ENCODE data around the gene RAB39B. TPM values are rescaled to one million over a fixed set of nuclear protein-coding genes. Genes with fewer than 3 reads are reported as not detected.

Gene RAB39B
- total RNA-seq, 2 donors from 2014 or later, result 2.5 to 3.6 TPM

DNA sequence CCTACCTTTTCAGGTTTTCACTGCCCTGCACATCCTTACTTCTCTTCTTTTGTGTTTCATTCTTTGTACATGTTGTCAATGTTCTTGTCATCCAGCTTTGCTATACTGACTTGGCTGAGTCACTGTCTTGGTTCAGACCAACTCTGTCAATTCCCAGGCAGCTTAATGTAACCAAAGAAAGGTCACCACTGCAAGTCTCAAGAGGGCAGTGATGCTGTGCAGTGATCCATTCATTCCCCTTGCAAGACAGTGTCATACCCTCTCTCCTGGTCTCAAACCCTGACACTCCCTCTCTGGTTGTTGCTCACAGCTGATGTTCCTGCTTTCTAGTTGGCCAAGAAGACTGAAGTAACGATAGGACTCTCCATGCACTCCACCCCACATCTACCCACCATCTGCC lies 17.5 kb downstream of the RAB39B start:
- H3K4me1 ChIP-seq (replicated peaks), result no peaks in the 10 kb centered on the region
- no peaks in the 10 kb centered on the region for H3K9me3 ChIP-seq
- TF ChIP-seq POLR2AphosphoS5 (IDR thresholded peaks at IDR 0.05), result no peak
- TF ChIP-seq, protein P1, sequence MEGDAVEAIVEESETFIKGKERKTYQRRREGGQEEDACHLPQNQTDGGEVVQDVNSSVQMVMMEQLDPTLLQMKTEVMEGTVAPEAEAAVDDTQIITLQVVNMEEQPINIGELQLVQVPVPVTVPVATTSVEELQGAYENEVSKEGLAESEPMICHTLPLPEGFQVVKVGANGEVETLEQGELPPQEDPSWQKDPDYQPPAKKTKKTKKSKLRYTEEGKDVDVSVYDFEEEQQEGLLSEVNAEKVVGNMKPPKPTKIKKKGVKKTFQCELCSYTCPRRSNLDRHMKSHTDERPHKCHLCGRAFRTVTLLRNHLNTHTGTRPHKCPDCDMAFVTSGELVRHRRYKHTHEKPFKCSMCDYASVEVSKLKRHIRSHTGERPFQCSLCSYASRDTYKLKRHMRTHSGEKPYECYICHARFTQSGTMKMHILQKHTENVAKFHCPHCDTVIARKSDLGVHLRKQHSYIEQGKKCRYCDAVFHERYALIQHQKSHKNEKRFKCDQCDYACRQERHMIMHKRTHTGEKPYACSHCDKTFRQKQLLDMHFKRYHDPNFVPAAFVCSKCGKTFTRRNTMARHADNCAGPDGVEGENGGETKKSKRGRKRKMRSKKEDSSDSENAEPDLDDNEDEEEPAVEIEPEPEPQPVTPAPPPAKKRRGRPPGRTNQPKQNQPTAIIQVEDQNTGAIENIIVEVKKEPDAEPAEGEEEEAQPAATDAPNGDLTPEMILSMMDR (IDR thresholded peaks at IDR 0.05), result no peak
- no peak for TF ChIP-seq POLR2A (IDR thresholded peaks at IDR 0.05)
- H3K4me3 ChIP-seq, result no peak overlapping the region
- no peak overlapping the region for H3K27ac ChIP-seq
- intact Hi-C loops (cut with DNase I), result no loop called here
- H3K27me3 ChIP-seq (replicated peaks; ENCODE audit: insufficient read depth), result no peaks in the 10 kb centered on the region
- DNase-seq (ENCODE audit: low spot score), result no peak
- 87% methylated on average over 1 of the region's 1 CpG for WGBS
- H3K36me3 ChIP-seq, result no peaks in the 10 kb centered on the region

DNA sequence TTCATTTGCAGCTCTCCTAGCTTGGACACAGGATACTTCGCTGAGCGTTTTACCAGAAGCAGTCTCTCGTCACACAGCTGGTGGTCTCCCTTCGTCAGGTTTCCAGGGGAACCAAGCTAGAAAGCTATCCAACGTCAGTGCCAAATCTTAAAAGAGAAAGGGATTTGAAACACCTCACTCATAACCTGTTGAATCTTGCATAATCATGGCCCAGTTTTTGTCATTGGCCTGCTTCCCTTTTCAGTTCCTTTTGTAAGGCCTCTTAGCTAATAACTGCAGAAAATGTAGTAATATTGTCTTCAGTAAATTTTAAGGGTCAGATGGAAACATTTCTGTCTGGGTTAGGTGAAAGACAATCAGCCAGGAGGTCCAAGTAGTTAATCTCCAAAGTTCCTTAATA lies 22.0 kb downstream of the RAB39B start:
- H3K4me1 ChIP-seq (replicated peaks), result no peaks in the 10 kb centered on the region
- H3K27ac ChIP-seq, result no peak overlapping the region
- 43% methylated on average over 5 of the region's 5 CpGs for WGBS
- TF ChIP-seq, protein P1 (IDR thresholded peaks at IDR 0.05), result no peak
- no peak for TF ChIP-seq POLR2A (IDR thresholded peaks at IDR 0.05)
- no peak for TF ChIP-seq POLR2AphosphoS5 (IDR thresholded peaks at IDR 0.05)
- H3K4me3 ChIP-seq, result no peak overlapping the region
- intact Hi-C loops (cut with DNase I), result no loop called here
- H3K36me3 ChIP-seq, result no peaks in the 10 kb centered on the region
- no peak for DNase-seq (ENCODE audit: low spot score)
- no peaks in the 10 kb centered on the region for H3K9me3 ChIP-seq
- H3K27me3 ChIP-seq (replicated peaks; ENCODE audit: insufficient read depth), result no peaks in the 10 kb centered on the region

DNA sequence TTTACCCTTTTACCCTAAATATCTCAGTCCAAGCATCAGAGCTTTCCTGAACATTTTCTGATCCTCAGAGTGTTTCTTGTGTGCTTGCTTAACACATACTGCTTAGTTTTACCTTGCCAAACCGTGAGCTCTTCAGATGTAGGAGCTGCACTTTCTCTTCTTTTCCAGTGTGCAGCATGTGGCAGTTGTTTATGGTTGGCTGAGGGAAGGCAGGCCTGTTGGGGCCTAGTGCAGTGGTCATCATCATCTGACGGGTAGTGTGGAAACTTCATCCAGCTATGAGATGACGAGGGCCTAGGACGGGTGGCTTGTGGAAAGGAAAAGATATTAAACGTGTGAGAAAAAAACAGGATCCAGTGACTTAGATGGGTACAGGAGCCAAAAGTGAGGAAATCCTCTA lies 26.6 kb downstream of the RAB39B start:
- no peak for DNase-seq (ENCODE audit: low spot score)
- Histone ChIP-seq H3K4me3 (no peak overlapping the region), H3K27me3 (replicated peaks; ENCODE audit: insufficient read depth) (no peaks in the 10 kb centered on the region), H3K27ac (no peak overlapping the region), H3K4me1 (replicated peaks) (no peaks in the 10 kb centered on the region), H3K36me3 (no peaks in the 10 kb centered on the region), H3K9me3 (no peaks in the 10 kb centered on the region)
- TF ChIP-seq POLR2AphosphoS5 (IDR thresholded peaks at IDR 0.05) (no peak), POLR2A (IDR thresholded peaks at IDR 0.05) (no peak)
- TF ChIP-seq, protein P1 (IDR thresholded peaks at IDR 0.05), result no peak
- 95% methylated on average over 5 of the region's 5 CpGs for WGBS
- intact Hi-C loops (cut with DNase I), result no loop called here

DNA sequence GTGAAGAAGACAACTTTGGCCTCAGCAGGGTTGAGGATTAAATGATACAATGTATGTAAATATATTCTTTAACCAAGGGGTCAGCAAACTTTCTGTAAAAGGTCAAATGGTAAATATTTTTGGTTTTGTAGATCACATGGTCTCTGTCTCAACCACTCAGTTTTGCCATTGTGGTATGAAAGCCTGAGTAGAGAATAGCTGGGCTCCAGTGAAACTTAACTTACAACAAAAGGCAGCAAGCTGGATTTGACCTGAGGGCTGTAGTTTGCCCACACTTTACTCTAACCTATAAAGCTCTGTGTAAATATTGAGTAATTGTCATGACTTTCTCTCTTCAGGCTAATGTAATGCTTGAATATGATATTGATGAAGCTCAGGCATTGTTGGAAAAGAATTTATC lies 28.4 kb downstream of the RAB39B start:
- DNase-seq (ENCODE audit: low spot score), result no peak
- H3K9me3 ChIP-seq, result no peaks in the 10 kb centered on the region
- H3K36me3 ChIP-seq, result no peaks in the 10 kb centered on the region
- no peaks in the 10 kb centered on the region for H3K27me3 ChIP-seq (replicated peaks; ENCODE audit: insufficient read depth)
- H3K4me3 ChIP-seq, result no peak overlapping the region
- intact Hi-C loops (cut with DNase I), result no loop called here
- no peaks in the 10 kb centered on the region for H3K4me1 ChIP-seq (replicated peaks)
- TF ChIP-seq POLR2AphosphoS5 (IDR thresholded peaks at IDR 0.05), result no peak
- TF ChIP-seq POLR2A (IDR thresholded peaks at IDR 0.05), result no peak
- TF ChIP-seq, protein P1 (IDR thresholded peaks at IDR 0.05), result no peak
- H3K27ac ChIP-seq, result no peak overlapping the region

DNA sequence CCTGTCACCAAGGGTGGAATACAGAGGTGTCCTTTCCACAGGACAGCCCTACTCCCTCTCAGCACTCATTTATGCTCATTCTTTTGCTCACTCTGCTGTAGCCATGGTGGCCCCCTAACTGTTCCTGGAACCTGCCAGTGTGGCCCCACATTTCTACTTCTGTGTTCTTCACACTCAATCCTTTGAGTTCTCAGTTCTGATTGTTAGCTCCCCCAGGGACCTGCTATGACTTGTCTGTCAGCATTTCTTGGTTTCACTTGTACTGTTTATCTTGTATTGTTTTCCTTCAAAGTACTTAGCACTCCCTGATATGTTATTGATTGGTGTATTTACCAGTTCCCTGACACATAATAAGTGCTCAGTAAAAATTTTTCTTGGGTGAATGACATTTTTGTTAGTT lies 33.1 kb downstream of the RAB39B start:
- intact Hi-C loops (cut with DNase I), result no loop called here
- Histone ChIP-seq H3K27ac (no peak overlapping the region), H3K4me1 (replicated peaks) (no peaks in the 10 kb centered on the region)

More for the DNA sequence above, 33.1 kb downstream of the RAB39B start:
- no peak for TF ChIP-seq POLR2A (IDR thresholded peaks at IDR 0.05)
- TF ChIP-seq, protein P1 (IDR thresholded peaks at IDR 0.05), result no peak
- TF ChIP-seq POLR2AphosphoS5 (IDR thresholded peaks at IDR 0.05), result no peak
- H3K4me3 ChIP-seq, result no peak overlapping the region
- no peak for DNase-seq (ENCODE audit: low spot score)
- no peaks in the 10 kb centered on the region for H3K27me3 ChIP-seq (replicated peaks; ENCODE audit: insufficient read depth)
- H3K9me3 ChIP-seq, result no peaks in the 10 kb centered on the region
- H3K36me3 ChIP-seq, result no peaks in the 10 kb centered on the region
